ENCODE measurements around the gene IFNL2. TPM values are rescaled to one million over a fixed set of nuclear protein-coding genes. Genes with fewer than 3 reads are reported as not detected.

The IFNL2 gene
- polyA plus RNA-seq, 1 donor from 2014 or later, result not detected

- H3F3A ChIP-seq (ENCODE audit: insufficient read depth, low read length, poor library complexity, severe bottlenecking), result no peaks in the 10 kb centered on the region
- H3K9me2 ChIP-seq (ENCODE audit: insufficient read depth, low read length), result no peaks in the 10 kb centered on the region
- no peaks in the 10 kb centered on the region for H3K27me3 ChIP-seq (ENCODE audit: insufficient read depth, low read depth, low read length)
- H3K27ac ChIP-seq (ENCODE audit: low read length), result no peak overlapping the region
- H3K4me2 ChIP-seq (ENCODE audit: low read length), result no peak overlapping the region
- no peak overlapping the region for H3K4me3 ChIP-seq (ENCODE audit: low read length)
- no peaks in the 10 kb centered on the region for H3K79me2 ChIP-seq (replicated peaks; ENCODE audit: insufficient read depth, low read length)
- no peak overlapping the region for H3K9ac ChIP-seq (ENCODE audit: low read length)
- H3K36me3 ChIP-seq (ENCODE audit: insufficient read depth, low read length), result no peaks in the 10 kb centered on the region
- H4K20me1 ChIP-seq (ENCODE audit: insufficient read depth), result no peaks in the 10 kb centered on the region
- TF ChIP-seq MXI1 (conservative IDR thresholded peaks at IDR 0.05; ENCODE audit: poor library complexity, severe bottlenecking) (no peak), RAD21 (conservative IDR thresholded peaks at IDR 0.05) (no peak), POLR2AphosphoS5 (IDR thresholded peaks at IDR 0.05) (no peak), SMC3 (conservative IDR thresholded peaks at IDR 0.05; ENCODE audit: poor library complexity) (no peak), REST (IDR thresholded peaks at IDR 0.05; ENCODE audit: borderline replicate concordance) (no peak), CTCF (IDR thresholded peaks at IDR 0.05; ENCODE audit: poor library complexity, severe bottlenecking) (no peak), EP300 (conservative IDR thresholded peaks at IDR 0.05; ENCODE audit: poor library complexity, severe bottlenecking) (no peak), TAF1 (IDR thresholded peaks at IDR 0.05; ENCODE audit: low read depth) (no peak), EZH2 (IDR thresholded peaks at IDR 0.05; ENCODE audit: borderline replicate concordance, insufficient read depth, low read length, poor library complexity, severe bottlenecking) (no peak)
- H2AFZ ChIP-seq (ENCODE audit: low read depth, low read length), result no peak overlapping the region
- H3K9me3 ChIP-seq (ENCODE audit: low read length), result no peaks in the 10 kb centered on the region
Observed at GRCh38 chr19:39224910-39225309, 43.3 kb upstream of the IFNL2 start.

- H3K9me3 ChIP-seq (ENCODE audit: low read length), result no peaks in the 10 kb centered on the region
- no peaks in the 10 kb centered on the region for H3K36me3 ChIP-seq (ENCODE audit: insufficient read depth, low read length)
- no peaks in the 10 kb centered on the region for H3K79me2 ChIP-seq (replicated peaks; ENCODE audit: insufficient read depth, low read length)
- no peak overlapping the region for H3K4me2 ChIP-seq (ENCODE audit: low read length)
- no peak overlapping the region for H3K9ac ChIP-seq (ENCODE audit: low read length)
- no peaks in the 10 kb centered on the region for H3K9me2 ChIP-seq (ENCODE audit: insufficient read depth, low read length)
- no peaks in the 10 kb centered on the region for H3K27me3 ChIP-seq (ENCODE audit: insufficient read depth, low read depth, low read length)
- H4K20me1 ChIP-seq (ENCODE audit: insufficient read depth), result no peaks in the 10 kb centered on the region
- no peak overlapping the region for H3K27ac ChIP-seq (ENCODE audit: low read length)
- TF ChIP-seq REST (IDR thresholded peaks at IDR 0.05; ENCODE audit: borderline replicate concordance), result no peak
- TF ChIP-seq TAF1 (IDR thresholded peaks at IDR 0.05; ENCODE audit: low read depth), result no peak
- TF ChIP-seq EP300 (conservative IDR thresholded peaks at IDR 0.05; ENCODE audit: poor library complexity, severe bottlenecking), result no peak
- TF ChIP-seq CTCF (IDR thresholded peaks at IDR 0.05; ENCODE audit: poor library complexity, severe bottlenecking), result no peak
- TF ChIP-seq SMC3 (conservative IDR thresholded peaks at IDR 0.05; ENCODE audit: poor library complexity), result no peak
- TF ChIP-seq RAD21 (conservative IDR thresholded peaks at IDR 0.05), result no peak
- no peak for TF ChIP-seq MXI1 (conservative IDR thresholded peaks at IDR 0.05; ENCODE audit: poor library complexity, severe bottlenecking)
- TF ChIP-seq EZH2 (IDR thresholded peaks at IDR 0.05; ENCODE audit: borderline replicate concordance, insufficient read depth, low read length, poor library complexity, severe bottlenecking), result no peak
- no peak for TF ChIP-seq POLR2AphosphoS5 (IDR thresholded peaks at IDR 0.05)
- no peak overlapping the region for H3K4me3 ChIP-seq (ENCODE audit: low read length)
- H2AFZ ChIP-seq (ENCODE audit: low read depth, low read length), result no peak overlapping the region
- H3F3A ChIP-seq (ENCODE audit: insufficient read depth, low read length, poor library complexity, severe bottlenecking), result no peaks in the 10 kb centered on the region
Observed at GRCh38 chr19:39230096-39230764, 38.0 kb upstream of the IFNL2 start.

All from neural cell (in vitro differentiated cells).